IMR-90 (cell line): Measurements from ENCODE around the gene HOXA7. TPM values are rescaled to one million over a fixed set of nuclear protein-coding genes. Genes with fewer than 3 reads are reported as not detected.

ENCODE experiments used
- ATAC-seq: fragments of 200-7000 bp; cut with Tn5 transposase; 2 replicates; pipeline ENCODE4 v1.9.1; 2020; ENCODE audit warnings: low read depth, mild to moderate bottlenecking, moderate library complexity
- BruUV-seq: library from RNA; stranded (reverse); fragments of 400-500 nt; replicated peaks from 2 replicates; lab custom pipeline; 2021; lab: Mats Ljungman, UMichigan
- CTCF ChIA-PET: fragments of 300-600 bp; formaldehyde crosslinking; extraction: SDS; loops from one replicate; lab custom pipeline; 2021; ENCODE audit warnings: antibody characterized with exemption; lab: Yijun Ruan, JAX
- POLR2A ChIA-PET: fragments of 300-600 bp; sonication (Branson Sonifier 250); formaldehyde crosslinking; loops from one replicate; lab custom pipeline; 2022; ENCODE audit warnings: antibody characterized with exemption; ENCODE audit not compliant: unreplicated experiment; lab: Charles Lee
- DNase-seq: peaks from one replicate; pipeline ENCODE4 v3.0.0; 2013
- H2AFZ ChIP-seq: replicated peaks from 2 replicates; pipeline ENCODE3; 2013; ENCODE audit warnings: low read length, mild to moderate bottlenecking; ENCODE audit not compliant: poor library complexity
- H2AK5ac ChIP-seq: 2 replicates; pipeline ENCODE4 v1.6.1; 2013; ENCODE audit warnings: low read depth, low read length, inconsistent platforms
- H2AK9ac ChIP-seq: replicated peaks from 2 replicates; pipeline ENCODE3; 2013; ENCODE audit warnings: mild to moderate bottlenecking, low read depth, low read length, moderate library complexity; ENCODE audit not compliant: poor library complexity
- H2BK120ac ChIP-seq: 2 replicates; pipeline ENCODE4 v1.6.1; 2013; ENCODE audit warnings: low read depth, low read length, inconsistent platforms
- H2BK15ac ChIP-seq: 3 replicates; pipeline ENCODE4 v1.6.1; 2013; ENCODE audit warnings: low read depth, low read length, inconsistent platforms
- H2BK20ac ChIP-seq: 2 replicates; pipeline ENCODE4 v1.6.1; 2013; ENCODE audit warnings: low read depth, mild to moderate bottlenecking, inconsistent platforms, low read length, moderate library complexity
- H2BK5ac ChIP-seq: 2 replicates; pipeline ENCODE4 v1.6.1; 2013; ENCODE audit warnings: mild to moderate bottlenecking, low read depth, low read length, inconsistent platforms; ENCODE audit not compliant: poor library complexity, severe bottlenecking
- H3K14ac ChIP-seq: replicated peaks from 2 replicates; pipeline ENCODE4 v1.6.1; 2013; ENCODE audit warnings: low read depth, low read length, inconsistent platforms
- H3K18ac ChIP-seq: 2 replicates; pipeline ENCODE4 v1.6.1; 2013; ENCODE audit warnings: low read depth, low read length, control low read depth
- H3K23ac ChIP-seq: 2 replicates; pipeline ENCODE4 v1.6.1; 2013; ENCODE audit warnings: low read depth, low read length, inconsistent platforms
- H3K27ac ChIP-seq: 2 replicates; pipeline ENCODE4 v1.5.1; 2013; ENCODE audit warnings: mild to moderate bottlenecking, control low read depth, low read length; ENCODE audit not compliant: insufficient read depth
- H3K27me3 ChIP-seq: 2 replicates; pipeline ENCODE4 v1.6.1; 2013; ENCODE audit warnings: low read length; ENCODE audit not compliant: control insufficient read depth, insufficient read depth
- H3K36me3 ChIP-seq: 2 replicates; pipeline ENCODE4 v1.6.1; 2013; ENCODE audit warnings: low read length, mixed read lengths; ENCODE audit not compliant: control insufficient read depth, insufficient read depth
- H3K4ac ChIP-seq: 2 replicates; pipeline ENCODE4 v1.6.1; 2013; ENCODE audit warnings: low read depth, low read length, inconsistent platforms
- H3K4me1 ChIP-seq: 2 replicates; pipeline ENCODE4 v1.6.1; 2013; ENCODE audit warnings: low read length, mixed read lengths; ENCODE audit not compliant: control insufficient read depth, insufficient read depth
- H3K4me2 ChIP-seq: 2 replicates; pipeline ENCODE4 v1.6.1; 2013; ENCODE audit warnings: low read depth, mild to moderate bottlenecking, control low read depth, low read length, moderate library complexity
- H3K4me3 ChIP-seq: 2 replicates; pipeline ENCODE4 v1.5.1; 2013; ENCODE audit warnings: low read depth, mild to moderate bottlenecking, control low read depth, low read length, moderate library complexity; ENCODE audit not compliant: insufficient read depth
- H3K56ac ChIP-seq: 2 replicates; pipeline ENCODE4 v1.6.1; 2013; ENCODE audit warnings: low read length, inconsistent platforms; ENCODE audit not compliant: insufficient read depth; ENCODE audit errors: extremely low read depth
- H3K79me1 ChIP-seq, 2 experiments: 2 replicates each; pipeline ENCODE4 v1.6.1; 2013; ENCODE audit warnings: low read length in 2 of 2, inconsistent platforms in 1 of 2, low read depth in 1 of 2
- H3K9ac ChIP-seq: 2 replicates; pipeline ENCODE4 v1.6.1; 2013; ENCODE audit warnings: low read depth, low read length, control low read depth
- H3K9me1 ChIP-seq: 2 replicates; pipeline ENCODE4 v1.6.1; 2013; ENCODE audit warnings: low read length, inconsistent platforms; ENCODE audit not compliant: insufficient read depth
- H3K9me3 ChIP-seq: 2 replicates; pipeline ENCODE4 v1.6.1; 2013; ENCODE audit warnings: low read length; ENCODE audit not compliant: control insufficient read depth, insufficient read depth
- H4K20me1 ChIP-seq: 2 replicates; pipeline ENCODE4 v1.6.1; 2013; ENCODE audit warnings: low read length, inconsistent platforms; ENCODE audit not compliant: insufficient read depth
- H4K5ac ChIP-seq: 2 replicates; pipeline ENCODE4 v1.6.1; 2013; ENCODE audit warnings: mild to moderate bottlenecking, low read depth, low read length, control low read depth
- H4K8ac ChIP-seq, 2 experiments: 2 replicates each; pipeline ENCODE4 v1.6.1; 2013; ENCODE audit warnings: low read depth in 2 of 2, low read length in 2 of 2, control low read depth in 1 of 2, inconsistent platforms in 1 of 2
- H4K91ac ChIP-seq: 2 replicates; pipeline ENCODE4 v1.6.1; 2013; ENCODE audit warnings: low read depth, low read length, inconsistent platforms; ENCODE audit not compliant: insufficient read depth
- POLR2A ChIP-seq: IDR thresholded peaks from 2 replicates; pipeline ENCODE4 v1.6.1; 2012; ENCODE audit warnings: mild to moderate bottlenecking, low read depth, low read length
- SMC3 ChIP-seq: fragments of 150-350 bp; IDR thresholded peaks from 2 replicates; pipeline ENCODE4 v1.6.1; 2016; ENCODE audit warnings: low read depth, mild to moderate bottlenecking, antibody characterized with exemption, low read length, moderate library complexity
- WGBS, 2 experiments: methylation state at CpG; one replicate each; pipeline versions ENCODE4 v1.1.5 to v1.1.7; 2013; ENCODE audit warnings: missing lambda C conversion rate in 2 of 2; ENCODE audit not compliant: insufficient read length in 1 of 2; ENCODE audit errors: extremely low coverage in 2 of 2; 5-methylcytosine and 5-hydroxymethylcytosine counted together
- dilution Hi-C: fragments of 300-500 bp; cut with HindIII; formaldehyde crosslinking; loops from one replicate; pipeline ENCODE4 v1.14.3; 2018; ENCODE audit warnings: low sequenced_read_pairs; ENCODE audit not compliant: unreplicated experiment
- in situ Hi-C: fragments of 300-500 bp; cut with MboI; formaldehyde crosslinking; loops from 3 replicates; pipeline ENCODE4 v1.14.3; 2019; ENCODE audit warnings: low sequenced_read_pairs, inconsistent platforms, mixed read lengths
- intact Hi-C: fragments of 100-400 bp; cut with micrococcal nuclease; formaldehyde crosslinking; loops from 2 replicates; pipeline ENCODE4 v1.10.0; 2022
- polyA plus RNA-seq, 3 experiments: library from polyadenylated mRNA; depleted of rRNA; stranded (reverse); fragments of >200 nt; gene quantifications; 2 replicates each; pipeline ENCODE4 v1.2.3, GENCODE V29; 2012; ENCODE audit warnings: low replicate concordance in 1 of 3
- total RNA-seq: library from RNA; depleted of rRNA; stranded (reverse); fragments of >200 nt; gene quantifications from 2 replicates; pipeline ENCODE4 v1.2.3, GENCODE V29; 2012

HOXA7 gene
- total and polyA plus RNA-seq, 2 of the 4 experiments (the other 2 are of a cell fraction): 0.18 to 1.7 TPM

GRCh38 chr7:27107391-27108381 lies 48.8 kb downstream of the HOXA7 start:
- peak overlapping the region; percentile 98 for H3K27ac ChIP-seq
- H2BK20ac ChIP-seq: 0 out of 2 replicates have a peak overlapping the region, but pooled peaks have one; percentile 11
- BruUV-seq: no TSS peak
- peak overlapping the region; percentile 82 to 91 for H4K8ac ChIP-seq
- H4K20me1 ChIP-seq: peaks cover 9% of the 10 kb centered on the region; the same call in 1 of the 2 replicates
- intact Hi-C loops (no loop called here), dilution Hi-C loops (no loop called here), in situ Hi-C loops (loop anchor here (10.0 kb wide), 1 partner anchor 913 kb away; no protein-coding TSS in a partner anchor)
- peak overlapping the region; percentile 92 for H3K9ac ChIP-seq
- H2BK120ac ChIP-seq: peak overlapping the region; percentile 87
- H3K56ac ChIP-seq: peak overlapping the region; percentile 70
- peak overlapping the region; percentile 72 for H3K23ac ChIP-seq
- H2BK15ac ChIP-seq: peak overlapping the region; percentile 35; the same call in 1 of the 3 replicates
- DNase-seq (peak; percentile 86), ATAC-seq (0 out of 2 replicates have a peak, but pooled peaks have one; percentile 1)
- H3K4me3 ChIP-seq: peak overlapping the region; percentile 45
- H2AK9ac ChIP-seq: peak overlapping the region; percentile 91
- peak overlapping the region; percentile 88 for H3K4ac ChIP-seq
- peak overlapping the region; percentile 91 for H4K5ac ChIP-seq
- ChIA-PET POLR2A (interaction anchor here (0.6 to 1.3 kb wide), 3 partner anchors 8 to 1033 kb away, joined by 3 to 14 read pairs (median 5); partner anchors contain the start of gene HOXA5), CTCF (interaction anchor here (1.0 to 1.1 kb wide), 2 partner anchors 36 to 418 kb away, joined by 3 to 4 read pairs; no protein-coding TSS in a partner anchor)
- no peaks in the 10 kb centered on the region for H3K9me3 ChIP-seq
- TF ChIP-seq POLR2A: peak; percentile 38
- TF ChIP-seq SMC3: no peak
- peaks cover 50% of the 10 kb centered on the region for H3K4me1 ChIP-seq
- H2AFZ ChIP-seq: peak overlapping the region; percentile 60
- WGBS, 2 experiments: 0% methylated on average over 11 of the region's 47 CpGs; no CpG with 5 or more reads in 1 of the 2 experiments
- peaks cover 9% of the 10 kb centered on the region; the same call in 1 of the 2 replicates for H3K36me3 ChIP-seq
- peak overlapping the region; percentile 85 for H3K4me2 ChIP-seq
- H3K79me1 ChIP-seq: peaks cover 0 to 43% of the 10 kb centered on the region in 2 experiments; a peak in 2 of 4 replicates
- peak overlapping the region; percentile 74 for H4K91ac ChIP-seq
- no peaks in the 10 kb centered on the region for H3K27me3 ChIP-seq
- H3K9me1 ChIP-seq: peaks cover 13% of the 10 kb centered on the region; the same call in 1 of the 2 replicates
- H2BK5ac ChIP-seq: peak overlapping the region; percentile 95
- H3K14ac ChIP-seq: peak overlapping the region; percentile 81
- H2AK5ac ChIP-seq: peak overlapping the region; percentile 81
- peak overlapping the region; percentile 83 for H3K18ac ChIP-seq
